GM21367 (cell line): ENCODE results near the gene CYRIA.

Experiments
- ATAC-seq: cut with Tn5 transposase; IDR thresholded peaks from one replicate; pipeline ENCODE4 v1.9.1; 2021; ENCODE audit not compliant: unreplicated experiment

The CYRIA gene

DNA sequence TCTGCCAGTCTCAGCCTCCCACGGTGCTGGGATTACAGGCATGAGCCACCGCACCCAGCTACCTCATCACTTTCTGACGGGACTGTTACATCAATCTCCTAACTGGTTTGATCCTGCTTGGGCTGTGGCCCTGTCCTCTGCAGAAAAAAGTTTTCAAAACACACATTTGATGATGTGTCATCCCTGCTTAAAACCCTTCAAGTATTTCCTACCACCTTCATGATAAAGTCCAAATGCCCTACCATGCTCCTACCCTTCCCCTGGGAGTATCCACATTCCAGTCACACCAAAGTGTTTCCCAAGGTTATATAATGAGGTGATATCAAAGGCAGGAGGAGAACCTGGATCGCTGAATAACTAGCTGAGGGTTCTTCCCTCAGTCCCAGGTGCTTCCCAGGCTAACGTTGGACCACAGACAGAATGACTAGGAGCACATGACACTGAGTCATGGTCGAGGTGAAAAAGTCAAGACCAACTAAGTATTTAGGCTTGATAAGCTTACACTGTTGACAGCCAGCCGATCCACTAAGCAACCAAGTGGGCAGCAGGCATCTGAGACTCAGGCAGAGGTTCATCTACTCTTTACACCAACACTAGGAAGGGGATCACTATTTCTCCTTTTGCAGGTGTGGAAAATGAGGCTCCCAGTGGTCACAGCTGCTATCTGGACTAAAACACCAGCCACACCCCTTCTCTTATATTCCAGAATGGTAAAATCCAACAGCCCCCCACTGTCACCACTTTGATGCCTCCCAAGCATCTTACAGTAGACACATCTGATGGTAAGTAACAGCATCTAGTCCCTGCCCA lies 31.8 kb downstream of the CYRIA start:
- ATAC-seq, result no peak

DNA sequence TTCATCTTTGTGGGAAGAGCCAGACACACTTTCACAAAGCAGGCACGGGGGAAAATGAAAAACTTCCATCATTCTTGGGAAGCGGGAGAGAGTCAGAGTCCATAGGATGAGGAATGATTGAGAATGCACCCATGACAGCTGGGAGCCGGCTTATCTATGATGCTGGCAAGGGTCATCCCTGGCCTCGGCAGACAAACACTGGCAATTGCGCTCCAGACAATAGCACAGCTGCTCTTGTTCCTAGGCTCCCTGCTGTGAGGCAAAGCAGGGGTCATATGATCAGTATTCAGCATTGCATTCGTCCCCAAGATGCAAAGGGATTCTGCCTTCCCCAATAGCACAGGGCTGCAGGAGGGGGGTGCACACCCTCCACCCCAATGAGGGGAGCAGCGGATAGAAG lies 33.0 kb downstream of the CYRIA start:
- no peak for ATAC-seq

DNA sequence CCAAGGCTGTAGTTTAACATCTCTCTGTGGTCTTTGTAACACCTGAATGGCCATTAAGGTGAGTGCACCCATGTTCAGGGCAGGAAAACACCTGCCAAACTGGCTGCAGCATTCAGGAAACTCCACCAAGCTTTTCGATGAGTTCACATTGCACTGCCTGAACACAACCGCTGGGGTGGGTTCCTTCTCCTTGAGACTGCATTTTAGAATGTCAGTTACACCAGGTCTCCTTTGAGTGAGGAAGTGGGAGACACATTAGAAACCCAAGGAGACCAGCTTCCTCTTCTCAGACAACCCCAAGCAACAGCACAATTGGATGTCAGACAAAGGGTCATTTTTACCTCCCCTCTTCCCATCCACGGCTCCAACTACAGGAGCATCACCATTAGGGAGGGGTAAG lies 35.2 kb downstream of the CYRIA start:
- ATAC-seq, result no peak

DNA sequence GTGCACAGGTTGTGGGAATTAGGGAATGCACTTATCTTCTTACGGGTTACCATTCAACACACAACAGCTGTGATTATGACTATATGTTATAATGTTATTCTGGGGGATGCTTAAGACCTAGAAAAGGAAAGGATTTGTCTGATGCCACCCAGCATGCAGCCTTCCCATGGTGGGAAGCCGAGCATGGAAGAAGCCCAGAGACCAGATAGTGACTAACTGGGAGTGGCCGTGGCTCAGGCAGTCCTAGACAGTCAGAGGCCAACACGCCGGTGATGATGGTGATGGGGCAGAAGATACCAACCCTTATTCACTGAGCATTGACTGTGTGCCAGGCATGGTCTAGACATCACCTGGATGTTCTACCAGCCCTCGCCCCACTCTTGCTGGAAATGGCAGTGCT lies 35.9 kb downstream of the CYRIA start:
- ATAC-seq, result no peak

DNA sequence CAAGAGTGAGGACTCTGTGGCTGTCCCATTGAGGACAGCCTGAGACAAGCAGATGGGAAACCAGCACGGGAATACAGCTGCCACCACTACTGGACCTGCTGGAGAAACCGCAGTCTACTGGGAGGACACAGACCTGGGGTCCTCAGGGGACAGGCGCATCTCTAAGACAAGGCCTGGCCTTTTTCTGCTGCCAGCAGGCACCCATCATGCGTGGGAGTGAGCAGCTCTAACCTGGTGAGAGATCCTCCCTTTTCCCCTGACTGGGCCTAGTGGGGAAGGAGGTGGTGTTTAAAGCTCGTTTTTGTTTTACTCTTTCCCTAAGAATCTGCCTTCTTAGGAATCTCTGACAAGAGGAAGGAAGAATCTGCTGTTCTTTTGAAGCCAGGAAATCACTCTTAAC lies 36.6 kb downstream of the CYRIA start:
- ATAC-seq, result no peak

DNA sequence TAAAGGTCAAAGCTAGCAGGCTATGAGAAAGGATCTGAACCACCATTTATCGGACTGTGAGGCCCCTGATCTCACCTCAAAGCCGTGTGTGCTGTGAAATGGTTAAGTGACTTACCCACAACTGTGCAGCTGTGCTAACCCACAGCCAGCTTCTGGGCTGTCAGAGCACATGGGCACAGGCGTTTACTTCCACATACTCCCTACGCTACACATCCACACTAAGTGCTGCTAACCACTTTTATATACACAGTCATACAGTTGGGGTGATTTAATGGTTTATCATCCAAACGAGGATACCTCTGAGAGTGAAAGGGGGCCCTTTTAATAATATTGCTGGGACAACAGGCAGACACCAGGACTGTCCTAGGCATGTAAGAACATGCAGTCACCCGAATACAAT lies 37.3 kb downstream of the CYRIA start:
- no peak for ATAC-seq

DNA sequence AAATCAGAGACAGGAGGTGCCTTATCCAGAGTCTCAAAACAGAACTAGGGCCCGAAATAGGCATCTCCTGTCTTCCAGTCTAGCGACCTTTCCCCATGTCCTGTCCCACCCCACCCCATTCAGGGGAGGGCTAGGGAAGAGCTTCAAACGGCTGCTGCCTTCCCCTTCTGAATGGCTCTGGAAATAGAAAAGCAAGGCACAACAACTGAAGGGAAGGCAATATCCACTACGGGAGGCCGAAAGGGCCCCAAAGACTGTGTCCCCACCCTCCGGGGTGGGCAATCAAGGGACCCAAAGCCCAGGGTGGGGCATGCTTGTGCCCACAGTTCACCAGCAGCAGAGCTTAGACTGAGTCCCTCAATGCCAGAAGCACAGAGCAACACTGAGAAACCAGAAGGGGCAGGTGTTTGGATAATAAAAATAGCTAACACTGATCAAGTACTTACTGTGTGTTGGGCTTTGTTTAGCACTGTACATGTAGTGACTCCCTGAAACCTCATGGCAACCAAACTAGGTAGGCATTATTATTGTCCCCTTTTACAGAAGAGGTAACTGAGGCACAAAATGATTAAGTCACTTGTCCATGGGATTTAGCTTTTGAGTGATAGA lies 38.5 kb downstream of the CYRIA start:
- ATAC-seq, result no peak

DNA sequence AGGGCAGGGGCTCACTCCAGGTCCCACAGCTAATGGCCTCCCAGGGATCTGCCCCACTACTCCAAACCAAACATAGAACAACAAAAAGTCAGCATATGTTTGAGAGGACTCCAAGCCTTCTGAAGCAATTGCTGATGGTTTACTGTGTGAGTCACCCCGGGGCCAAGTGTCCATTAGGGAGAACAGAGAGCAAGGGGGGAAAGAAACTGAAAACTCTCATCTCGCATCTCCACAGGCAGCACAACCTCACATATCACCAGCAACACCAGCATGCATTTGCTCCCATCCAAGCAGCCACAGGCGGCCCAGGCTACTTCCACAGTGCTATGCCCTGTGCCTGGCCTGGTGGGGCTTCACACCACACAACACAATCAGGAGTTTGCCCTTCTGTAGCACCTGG lies 39.1 kb downstream of the CYRIA start:
- no peak for ATAC-seq

DNA sequence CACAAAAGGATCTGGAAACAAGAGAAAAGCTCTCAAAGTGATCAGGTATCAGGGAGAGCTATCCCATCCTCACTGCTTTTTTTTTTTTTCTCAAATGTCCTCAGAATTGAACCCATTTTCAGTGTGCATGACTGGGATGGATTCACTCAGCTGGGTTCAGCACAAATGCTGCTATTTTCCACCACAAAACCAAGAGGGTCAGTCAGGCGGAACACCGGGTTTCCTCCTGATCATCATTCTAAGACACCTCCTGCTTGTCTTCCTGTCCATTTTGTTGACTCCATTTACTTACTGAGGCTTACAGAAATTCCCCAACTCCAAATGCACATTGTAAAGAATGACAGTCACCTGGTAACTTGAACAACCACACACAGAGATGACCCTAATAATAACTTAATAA lies 39.9 kb downstream of the CYRIA start:
- peak; percentile 80 for ATAC-seq

DNA sequence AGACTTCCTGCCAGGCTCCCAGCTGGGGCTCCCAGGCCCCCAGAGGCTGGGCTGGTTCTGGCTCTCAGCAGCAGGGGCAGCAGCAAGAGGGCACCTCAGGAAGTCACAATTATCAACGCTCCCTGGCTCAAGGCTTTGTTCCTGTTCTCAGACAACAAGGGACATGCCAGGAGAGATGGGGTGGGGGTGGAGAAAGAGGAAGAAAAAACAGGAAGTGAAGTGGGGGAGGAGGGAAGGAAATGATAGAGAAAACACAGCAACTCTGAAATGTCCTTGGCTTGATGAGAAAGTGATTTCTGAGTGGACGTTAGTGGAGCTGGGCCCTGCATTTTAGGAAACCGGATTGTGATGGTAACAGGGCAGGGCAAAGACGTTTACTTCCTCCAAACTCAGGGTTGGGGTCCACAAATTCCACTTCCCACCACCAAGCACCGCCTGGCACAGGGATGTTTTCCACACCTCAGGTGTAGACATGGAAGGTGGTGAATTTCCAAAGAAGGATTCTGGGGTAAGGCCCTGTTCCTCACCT lies 40.4 kb downstream of the CYRIA start:
- ATAC-seq, result no peak

DNA sequence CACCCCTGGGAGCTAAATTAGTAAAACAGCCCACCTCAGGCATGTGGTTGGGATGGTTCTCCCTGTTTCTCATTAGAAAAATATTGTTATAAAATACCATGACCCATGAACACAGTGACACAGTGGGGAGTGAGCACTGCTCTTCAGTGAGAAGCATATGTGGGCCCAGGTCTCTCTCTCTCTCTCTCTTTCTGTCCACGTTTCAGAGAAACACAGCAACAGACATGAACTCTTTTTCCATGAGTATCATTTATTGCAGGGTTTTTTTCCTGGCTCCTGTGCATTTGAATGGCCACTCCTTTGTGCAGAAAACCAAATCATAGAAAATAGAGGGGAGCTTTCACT lies 41.2 kb downstream of the CYRIA start:
- ATAC-seq, result no peak

DNA sequence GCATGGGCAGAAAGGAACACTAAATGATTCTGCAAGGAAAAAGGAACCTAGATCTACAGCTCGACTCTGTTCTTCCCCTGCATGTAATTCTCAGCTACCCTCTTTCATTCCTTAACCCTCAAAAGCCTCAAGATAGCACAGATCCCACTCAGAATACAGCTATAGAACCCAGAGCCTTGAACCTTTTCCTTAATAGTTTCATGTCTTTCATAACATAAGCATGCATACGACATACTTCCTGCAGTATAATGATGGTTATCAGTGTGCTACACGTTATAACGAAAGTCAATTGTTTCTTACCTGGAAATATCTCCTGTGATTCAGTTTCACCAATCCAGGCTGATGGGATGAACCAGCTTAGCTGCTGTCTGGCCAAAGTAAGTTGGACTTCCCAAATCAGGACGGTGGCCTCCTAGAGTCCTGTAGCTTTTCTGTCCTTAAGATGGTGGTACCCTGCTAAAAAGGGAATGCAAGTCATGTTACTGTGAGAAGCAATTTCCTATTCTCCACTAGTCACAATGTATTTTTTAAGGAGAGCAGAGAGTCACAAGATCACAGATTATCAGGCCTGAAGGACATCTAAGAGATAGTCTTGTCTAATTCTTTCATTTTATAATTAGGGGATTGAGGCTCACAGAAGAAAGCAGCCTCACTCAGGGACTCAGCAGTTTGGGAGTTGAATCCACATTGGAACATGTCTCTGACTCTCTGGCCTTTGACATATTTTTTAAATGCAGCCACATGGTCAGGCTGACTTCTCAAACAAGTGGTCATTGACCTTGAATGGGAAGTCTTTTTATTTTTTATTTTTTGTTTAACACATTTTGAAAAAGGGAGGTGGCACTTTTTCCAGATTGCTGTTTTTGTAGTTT lies 41.8 kb downstream of the CYRIA start:
- no peak for ATAC-seq

DNA sequence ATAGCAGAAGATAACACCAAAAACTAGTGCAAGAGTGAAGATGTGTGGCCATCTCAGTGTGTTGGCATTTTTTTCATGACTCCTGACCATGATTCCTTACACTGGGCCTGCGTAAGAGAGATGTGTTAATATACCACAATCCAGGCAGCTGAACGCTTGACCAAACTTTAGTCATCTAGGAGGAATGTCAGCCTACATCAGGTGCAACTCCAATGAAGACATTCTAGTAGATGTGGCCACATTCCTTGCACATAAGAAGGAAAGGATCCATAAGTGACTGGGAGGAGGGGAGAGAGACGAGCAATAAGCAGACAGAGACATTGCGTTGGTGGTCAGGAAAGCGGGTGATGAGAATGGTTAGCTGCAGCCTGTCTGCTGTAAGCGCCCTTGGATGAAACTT lies 42.6 kb downstream of the CYRIA start:
- ATAC-seq, result no peak

DNA sequence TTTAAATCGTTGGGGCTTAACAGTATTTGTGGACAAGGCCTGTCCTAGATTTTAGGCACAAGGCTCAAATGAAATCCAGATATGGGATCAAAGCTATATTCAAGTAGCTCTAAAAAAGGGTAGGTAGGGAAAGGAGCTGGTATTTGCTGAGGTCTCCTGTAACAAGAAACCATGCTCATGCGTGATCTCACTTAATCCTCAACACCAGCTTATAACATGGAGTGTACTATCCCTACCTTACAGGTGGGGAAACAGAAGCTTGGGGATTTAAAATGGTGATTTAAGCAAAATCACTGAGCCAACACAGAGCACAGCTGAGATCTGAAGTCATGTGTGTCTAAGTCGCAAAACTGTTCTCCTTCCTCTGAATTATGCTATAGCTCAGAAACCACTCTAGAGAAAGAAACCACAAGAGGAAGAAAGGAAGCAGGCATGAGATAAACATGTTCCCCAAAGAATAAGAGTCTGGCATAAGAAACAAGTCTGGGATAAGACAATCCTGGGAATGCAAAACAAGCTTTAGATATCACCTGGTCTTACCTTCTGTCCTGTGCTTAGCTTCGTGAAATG lies 43.1 kb downstream of the CYRIA start:
- ATAC-seq, result no peak

DNA sequence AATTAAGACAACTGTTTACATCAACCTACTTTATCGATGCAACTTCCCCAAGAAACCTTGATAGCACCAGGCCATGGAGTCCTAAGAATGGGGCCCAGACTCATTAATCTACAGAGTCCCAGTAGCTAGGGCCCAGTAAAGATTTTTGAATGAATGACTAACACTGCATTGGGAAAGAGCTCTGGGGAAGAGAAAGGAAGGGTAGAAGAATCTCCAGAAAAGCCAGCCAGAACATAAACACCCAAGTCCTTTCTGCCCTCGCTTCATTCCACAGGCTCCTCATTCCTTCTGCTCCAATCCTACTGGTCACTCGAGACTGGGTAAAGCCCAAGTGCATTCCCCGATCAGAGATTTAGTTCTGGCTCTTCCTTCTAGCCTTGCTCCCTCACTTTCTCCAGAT lies 44.3 kb downstream of the CYRIA start:
- no peak for ATAC-seq

DNA sequence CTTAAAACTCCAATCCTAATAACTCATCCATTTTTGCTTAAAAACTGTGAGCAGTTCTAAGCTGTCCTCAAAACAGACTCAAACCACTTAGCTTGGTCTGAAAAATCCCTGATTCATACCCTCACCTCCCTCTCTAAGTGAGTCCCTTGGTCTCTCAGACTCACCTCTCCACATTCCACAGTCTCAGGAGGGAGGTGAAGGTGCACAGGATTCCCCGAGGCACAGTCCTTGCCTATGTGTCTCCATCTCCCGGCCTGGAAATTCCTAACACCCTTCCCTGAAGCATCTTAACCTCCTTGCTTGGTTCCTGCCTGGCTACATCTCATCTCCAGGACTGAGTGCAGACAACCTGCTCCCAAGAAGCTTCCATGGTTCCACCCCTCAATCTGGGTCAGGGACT lies 45.0 kb downstream of the CYRIA start:
- ATAC-seq, result no peak

DNA sequence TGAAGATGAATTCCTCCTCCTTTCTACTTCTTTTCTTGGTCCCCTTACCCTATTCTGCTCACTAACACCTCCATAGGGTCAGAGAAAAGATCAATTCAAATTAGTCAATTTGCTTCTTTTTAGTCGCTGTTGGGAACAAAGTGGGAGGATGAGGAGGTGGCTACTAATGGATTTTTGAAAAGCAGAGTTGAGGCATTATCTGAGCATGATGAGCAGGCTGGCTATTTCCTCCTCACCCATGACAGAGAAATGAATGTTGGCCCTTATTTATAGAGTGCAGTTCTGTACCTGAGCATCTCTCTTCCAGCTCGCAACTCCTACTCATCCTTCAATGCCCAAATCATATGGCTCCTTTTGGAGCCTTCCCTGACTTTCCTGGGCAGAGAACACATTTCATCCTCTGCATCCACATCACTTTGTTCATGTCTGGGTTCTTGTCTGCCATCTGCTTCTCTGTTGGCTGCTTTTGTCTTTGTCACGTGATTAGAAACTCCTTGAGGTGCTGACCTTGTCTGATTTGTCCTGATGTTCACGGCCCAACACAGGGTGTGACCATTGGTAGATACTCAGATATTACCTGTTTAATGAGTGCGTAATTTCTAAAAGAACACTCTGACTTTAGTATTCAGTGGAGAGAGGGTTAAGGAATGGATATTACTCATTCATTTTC lies 45.9 kb downstream of the CYRIA start:
- ATAC-seq, result no peak

DNA sequence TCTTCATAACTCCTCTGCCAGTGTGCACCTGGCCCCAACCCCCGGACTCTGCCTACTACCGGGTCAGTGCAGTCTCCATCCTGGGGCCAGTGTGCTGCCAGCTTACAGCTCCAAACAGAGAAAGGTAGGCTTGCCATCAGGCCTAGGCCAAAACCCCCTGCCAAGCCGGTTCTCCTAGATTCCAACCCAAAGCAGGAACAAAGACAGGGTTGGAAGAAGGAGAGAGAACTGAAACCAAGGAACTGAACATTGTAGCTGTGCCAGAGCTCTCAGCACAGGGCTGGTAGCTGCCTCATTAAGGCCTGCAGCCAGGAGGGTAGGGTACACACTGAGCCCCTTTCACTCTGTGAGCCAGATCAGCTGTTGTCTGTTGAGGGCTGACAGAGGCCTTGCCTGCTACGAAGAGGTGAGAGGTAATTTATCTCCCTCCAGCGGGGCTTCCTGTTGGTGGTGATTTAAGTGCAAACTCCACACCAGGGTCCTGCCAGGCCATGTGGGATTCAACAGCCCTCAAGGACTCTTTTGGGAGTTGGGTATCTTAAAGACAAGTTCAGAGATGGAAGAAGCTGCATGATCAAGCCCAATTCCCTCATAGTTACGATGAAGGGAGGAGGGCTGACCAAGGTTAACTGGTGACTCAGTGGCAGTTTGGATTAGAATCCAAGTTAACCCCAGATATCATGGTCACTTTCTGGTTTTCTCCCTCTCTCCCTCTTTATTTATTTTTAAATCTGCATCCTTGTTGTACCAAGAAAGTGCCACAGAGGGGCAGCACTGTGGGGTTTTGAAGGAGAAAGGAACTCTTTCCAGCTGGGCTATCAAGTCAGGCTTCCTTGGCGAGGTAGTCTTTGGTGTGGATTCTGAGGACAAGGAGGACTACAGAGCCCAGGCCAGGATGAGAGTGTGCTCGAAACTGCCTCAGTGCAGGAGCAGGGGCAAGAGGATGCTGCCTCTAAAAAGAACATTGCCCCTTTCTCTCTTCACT lies 48.1 kb downstream of the CYRIA start:
- no peak for ATAC-seq
